NT2/D1 (cell line): ENCODE measurements around the gene MSH6.

Experiments used
- YY1 ChIP-seq: IDR thresholded peaks from 2 replicates; pipeline ENCODE4 v1.6.1; 2011; ENCODE audit not compliant: insufficient read length, insufficient read depth
- ZNF274 ChIP-seq: IDR thresholded peaks from 2 replicates; pipeline ENCODE4 v1.6.1; 2011; ENCODE audit warnings: mild to moderate bottlenecking, low read depth, low read length

DNA sequence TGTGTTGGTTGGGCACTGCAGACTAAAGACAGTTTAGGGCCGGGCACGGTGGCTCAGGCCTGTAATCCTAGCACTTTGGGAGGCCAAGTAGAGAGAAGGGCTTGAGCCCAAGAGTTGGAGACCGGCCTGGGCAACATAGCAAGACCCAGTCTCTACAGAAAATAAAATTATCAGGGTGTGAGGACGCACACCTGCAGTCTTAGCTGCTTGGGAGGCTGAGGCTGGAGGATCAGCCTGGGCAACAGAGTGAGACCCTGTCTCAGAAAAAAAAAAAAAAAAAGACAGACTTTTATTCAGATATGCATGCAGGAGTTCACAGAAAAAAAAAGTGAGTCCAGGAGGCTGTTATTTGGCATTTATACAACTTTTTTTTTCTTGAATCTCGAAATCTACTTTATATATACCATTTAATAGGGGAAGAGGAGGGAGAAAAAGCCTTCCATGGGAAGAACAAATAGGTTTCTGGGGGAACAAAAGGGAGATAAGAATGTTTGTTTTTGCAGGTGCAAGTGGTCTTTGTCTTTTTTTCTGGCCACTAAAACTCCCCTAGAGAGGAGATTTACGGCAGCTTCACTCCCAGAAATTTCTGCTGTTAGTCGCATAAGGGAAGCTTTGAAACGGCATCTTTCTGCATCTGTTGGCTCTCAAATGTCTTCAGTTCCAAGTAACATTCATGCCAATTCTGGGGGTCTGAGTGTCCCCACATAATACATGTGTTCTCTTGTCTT lies 4.1 kb upstream of the MSH6 start:
- no peak for TF ChIP-seq YY1
- TF ChIP-seq ZNF274: no peak
